AG09319 (cell line): Measurements from ENCODE around the gene RALBP1.

ENCODE experiments used
- DNase-seq: peaks from one replicate; pipeline ENCODE4 v3.0.0-alpha.2; 2010; ENCODE audit warnings: low read depth; ENCODE audit errors: extremely low read depth
- CTCF ChIP-seq: IDR thresholded peaks from 2 replicates; pipeline ENCODE4 v1.5.1; 2011; ENCODE audit warnings: low read depth, mild to moderate bottlenecking, inconsistent platforms, low read length, moderate library complexity

The RALBP1 gene

GRCh38 chr18:9539283-9539682 is 64.0 kb downstream of the RALBP1 start:
- TF ChIP-seq CTCF: no peak
- no peak for DNase-seq

- no peak for DNase-seq
- no peak for TF ChIP-seq CTCF
Observed at GRCh38 chr18:9539938-9540337, 64.6 kb downstream of the RALBP1 start.

DNA sequence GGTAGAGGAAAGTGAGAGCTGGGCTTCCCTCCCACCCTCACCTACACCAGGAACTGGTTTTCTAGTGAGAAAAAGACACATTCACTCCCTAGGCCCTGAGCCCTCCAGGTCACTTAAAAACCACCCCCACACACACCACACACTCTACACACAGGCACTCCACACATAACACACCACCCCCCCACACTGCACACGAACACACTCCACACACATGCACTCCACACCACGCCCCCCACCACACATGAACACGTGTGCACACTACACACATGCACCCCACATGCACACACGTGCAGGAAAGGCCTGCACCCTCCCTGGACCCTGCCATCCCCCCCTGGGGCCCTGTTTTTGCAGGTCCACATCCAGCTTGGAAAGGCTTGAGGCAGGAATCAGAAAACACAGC is 67.6 kb downstream of the RALBP1 start:
- TF ChIP-seq CTCF: no peak
- DNase-seq: no peak

- DNase-seq: no peak
- no peak for TF ChIP-seq CTCF
Observed at GRCh38 chr18:9545029-9545428, 69.7 kb downstream of the RALBP1 start.

DNA sequence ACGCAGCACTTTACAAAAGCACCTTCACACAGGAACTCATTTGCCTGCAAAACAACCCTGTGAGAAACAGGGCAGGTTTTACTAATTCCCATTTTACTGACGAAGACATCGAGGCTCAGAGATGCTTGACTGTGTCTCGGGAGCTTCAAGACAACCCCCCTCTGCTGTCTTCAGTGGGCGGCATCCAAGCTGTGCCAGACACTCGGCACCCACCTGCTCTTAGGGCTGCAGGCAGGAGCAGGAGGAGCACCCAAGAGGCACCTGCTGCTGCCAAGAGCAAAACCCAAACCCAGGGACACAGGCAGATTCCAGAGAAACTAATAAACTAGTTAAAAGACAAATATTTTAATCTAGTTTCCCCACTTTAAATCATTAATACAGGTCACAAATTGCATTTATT is 71.2 kb downstream of the RALBP1 start:
- TF ChIP-seq CTCF: no peak
- no peak for DNase-seq

- DNase-seq: no peak
- no peak for TF ChIP-seq CTCF
Observed at GRCh38 chr18:9547782-9548181, 72.5 kb downstream of the RALBP1 start.

GRCh38 chr18:9549405-9549804 is 74.1 kb downstream of the RALBP1 start:
- no peak for DNase-seq
- TF ChIP-seq CTCF: peak; percentile 9; the same call in 1 of the 2 replicates
